Measurements from ENCODE around the gene FAM161A.
"Not testable (repeated sequence)": the region's sequence is repeated elsewhere in the genome, so short reads cannot be mapped to it uniquely, and the experiment has no call there.

The FAM161A gene

DNA sequence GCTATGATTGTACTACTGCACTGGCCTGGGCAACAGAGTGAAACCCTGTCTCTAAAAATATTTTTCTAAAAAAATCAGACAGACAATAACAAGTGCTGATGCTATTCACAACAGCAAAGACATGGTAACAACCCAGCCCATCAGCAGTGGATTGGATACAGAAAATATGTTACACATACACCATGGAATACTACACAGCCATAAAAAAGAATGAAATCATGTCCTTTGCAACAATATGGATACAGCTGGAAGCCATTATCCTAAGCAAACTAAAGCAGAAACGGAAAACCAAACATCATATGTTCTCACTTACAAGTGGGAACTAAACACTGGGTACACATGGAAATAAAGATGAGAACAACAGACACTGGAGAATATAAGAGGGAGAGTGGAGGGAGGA lies 19.9 kb downstream of the FAM161A start:
- no peak overlapping the region for H3K27ac ChIP-seq
- TF ChIP-seq CTCF (conservative IDR thresholded peaks at IDR 0.05) = no peak
- TF ChIP-seq ZFX (IDR thresholded peaks at IDR 0.05) = no peak

- H3K27ac ChIP-seq = no peak overlapping the region
- TF ChIP-seq CTCF (conservative IDR thresholded peaks at IDR 0.05) = no peak
- TF ChIP-seq ZFX (IDR thresholded peaks at IDR 0.05) = no peak
These were observed 21.5 kb downstream of the FAM161A start for GRCh38 chr2:61832183-61832841.

- TF ChIP-seq CTCF (conservative IDR thresholded peaks at IDR 0.05) (no peak), ZFX (IDR thresholded peaks at IDR 0.05) (no peak)
- no peak overlapping the region for H3K27ac ChIP-seq
These were observed 31.6 kb downstream of the FAM161A start for GRCh38 chr2:61822255-61822654.

- H3K27ac ChIP-seq = no peak overlapping the region
- no peak for TF ChIP-seq ZFX (IDR thresholded peaks at IDR 0.05)
- TF ChIP-seq CTCF (conservative IDR thresholded peaks at IDR 0.05) = no peak
These were observed 37.1 kb downstream of the FAM161A start for GRCh38 chr2:61816480-61817355.

- no peak for TF ChIP-seq CTCF (conservative IDR thresholded peaks at IDR 0.05)
- TF ChIP-seq ZFX (IDR thresholded peaks at IDR 0.05) = no peak
- H3K27ac ChIP-seq = no peak overlapping the region
These were observed 39.2 kb downstream of the FAM161A start for GRCh38 chr2:61814539-61815160.

GRCh38 chr2:61813314-61813713 lies 40.5 kb downstream of the FAM161A start:
- H3K27ac ChIP-seq = not testable (repeated sequence)

DNA sequence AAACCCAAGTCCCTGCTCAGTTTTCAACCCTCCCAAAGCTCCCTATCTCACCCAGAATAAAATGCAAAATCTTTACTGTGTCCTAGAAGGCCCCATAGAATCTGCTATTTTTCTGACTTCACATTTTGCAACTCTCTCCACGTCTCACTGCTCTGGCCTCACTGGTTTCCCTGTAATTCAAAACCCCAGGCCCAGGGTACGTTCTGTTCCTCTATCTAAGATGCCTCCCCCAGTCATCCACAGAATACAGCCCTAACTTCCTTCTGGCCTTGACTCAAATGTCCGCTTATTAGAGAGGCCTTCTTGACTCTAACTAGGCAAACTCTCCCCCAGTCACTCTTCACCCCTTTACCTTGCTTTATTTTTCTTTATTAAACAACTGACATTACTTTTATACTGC lies 42.0 kb downstream of the FAM161A start:
- TF ChIP-seq CTCF (conservative IDR thresholded peaks at IDR 0.05) (no peak), ZFX (IDR thresholded peaks at IDR 0.05) (no peak)
- no peak overlapping the region for H3K27ac ChIP-seq

DNA sequence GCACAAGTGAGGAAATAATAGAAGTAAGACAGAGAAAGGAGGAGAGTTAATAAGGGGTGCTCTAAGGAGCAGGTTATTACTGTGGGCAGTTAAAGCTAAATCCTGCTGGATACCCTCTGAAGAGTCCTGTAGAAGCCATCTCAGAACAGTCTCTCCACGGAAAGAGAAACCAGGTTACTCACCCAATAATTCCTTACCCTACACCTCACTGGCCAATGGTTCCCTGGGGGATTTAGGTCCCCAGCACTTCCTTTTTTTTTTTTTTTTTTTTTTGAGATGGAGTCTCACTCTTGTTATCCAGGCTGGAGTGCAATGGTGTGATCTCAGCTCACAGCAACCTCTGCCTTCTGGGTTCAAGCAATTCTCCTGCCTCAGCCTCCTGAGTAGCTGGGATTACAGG lies 43.7 kb downstream of the FAM161A start:
- H3K27ac ChIP-seq = not testable (repeated sequence)

GRCh38 chr2:61808693-61809092 lies 45.2 kb downstream of the FAM161A start:
- not testable (repeated sequence) for H3K27ac ChIP-seq

Data from C4-2B (cell line).